HG03571 (cell line): ENCODE measurements around the gene NPAS3.

Experiments used
- ATAC-seq: cut with Tn5 transposase; IDR thresholded peaks from one replicate; pipeline ENCODE4 v1.9.1; 2021; ENCODE audit not compliant: unreplicated experiment

Gene NPAS3

DNA sequence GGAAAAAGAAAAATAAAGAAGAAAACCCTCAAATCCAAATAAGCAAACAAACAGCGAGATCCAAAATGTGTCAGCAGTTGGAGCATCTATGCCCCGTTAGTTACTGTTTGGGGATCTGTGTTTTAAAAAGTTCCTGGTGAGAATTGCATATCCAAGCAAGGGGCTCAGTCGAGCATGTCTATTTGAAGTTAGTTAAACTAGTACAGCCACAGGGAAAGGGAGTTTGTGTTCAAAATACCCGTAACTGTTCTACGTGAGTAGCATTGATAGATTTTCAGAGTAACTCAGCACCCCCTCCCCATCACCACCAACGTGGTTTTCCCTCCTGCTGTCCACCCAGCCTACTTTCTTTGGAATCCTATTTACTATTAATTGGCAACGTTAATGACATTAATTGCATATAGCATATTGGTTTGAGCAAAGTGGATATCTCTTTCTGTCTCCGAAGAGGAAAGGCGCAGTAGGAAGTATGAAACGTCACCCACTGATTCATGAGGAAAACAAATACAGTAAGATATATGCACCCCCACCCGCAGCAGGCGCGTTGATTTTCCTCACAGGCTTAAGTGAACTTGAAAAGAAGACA, 1.5 kb downstream of the NPAS3 start:
- no peak for ATAC-seq

DNA sequence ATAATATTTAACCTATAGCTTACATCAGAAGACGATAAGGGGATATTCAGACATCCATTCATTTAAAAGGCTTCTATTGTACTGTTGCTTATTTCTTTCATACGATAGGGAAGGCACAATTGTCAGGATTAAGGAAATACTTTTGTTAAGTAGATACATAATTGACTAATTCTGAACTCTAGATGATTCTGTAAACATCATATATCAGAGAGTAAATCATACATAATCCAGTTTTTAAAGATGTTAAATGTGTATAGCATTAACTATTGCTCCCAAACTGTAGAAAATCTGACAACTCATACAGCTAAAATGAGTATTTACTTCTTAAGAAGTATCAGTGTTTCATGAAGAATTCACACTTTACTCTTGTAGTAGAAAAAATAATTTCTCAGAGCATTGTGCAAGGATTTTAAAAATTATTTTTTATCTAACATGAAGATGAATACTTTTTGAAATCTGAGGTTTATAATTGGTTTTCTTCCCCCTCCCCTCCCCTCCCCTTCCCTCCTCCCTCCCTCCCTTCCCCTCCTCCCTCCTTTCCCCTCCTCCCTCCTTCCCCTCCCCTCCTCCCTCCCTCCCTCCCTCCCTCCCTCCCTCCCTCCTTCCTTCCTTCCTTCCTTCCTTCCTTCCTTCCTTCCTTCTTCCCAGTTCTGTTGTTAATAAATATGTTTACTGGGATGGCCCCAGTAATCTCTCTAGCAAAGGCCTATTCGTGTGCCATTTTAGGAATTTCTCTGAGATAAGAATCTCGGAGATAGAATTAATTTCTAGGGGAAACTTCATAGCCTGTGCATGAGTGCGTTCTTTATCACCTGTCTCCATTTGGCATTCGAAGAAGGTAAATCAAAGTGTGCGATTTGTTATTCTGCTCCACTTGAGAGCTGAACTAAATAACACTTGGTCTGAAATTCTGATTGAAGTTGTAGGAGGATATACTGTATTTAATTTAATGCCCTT, 2.3 kb downstream of the NPAS3 start:
- no peak for ATAC-seq

- no peak for ATAC-seq
Observed at GRCh38 chr14:32941668-32942065, 3.0 kb downstream of the NPAS3 start.

GRCh38 chr14:32947081-32947480, 8.4 kb downstream of the NPAS3 start:
- no peak for ATAC-seq

DNA sequence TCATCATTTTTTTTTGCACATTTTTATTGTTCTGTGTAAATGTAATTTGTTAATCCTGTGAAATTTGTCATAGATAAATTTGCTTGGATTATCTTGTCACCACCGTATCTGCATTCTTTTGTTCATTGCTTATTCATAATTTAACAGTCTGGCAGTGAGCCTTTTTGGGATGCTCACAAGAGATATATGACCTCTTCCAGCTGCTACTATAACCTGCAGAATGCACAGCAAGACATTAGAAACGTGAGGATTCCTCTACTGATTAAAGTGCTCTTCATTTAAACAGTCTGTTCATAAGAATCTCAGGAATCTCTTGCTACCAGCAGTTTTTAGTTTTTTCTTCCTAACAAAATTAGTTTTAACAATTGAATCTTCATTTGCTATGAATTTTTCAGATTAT, 9.1 kb downstream of the NPAS3 start:
- ATAC-seq = no peak

GRCh38 chr14:32950584-32950983, 11.9 kb downstream of the NPAS3 start:
- no peak for ATAC-seq

DNA sequence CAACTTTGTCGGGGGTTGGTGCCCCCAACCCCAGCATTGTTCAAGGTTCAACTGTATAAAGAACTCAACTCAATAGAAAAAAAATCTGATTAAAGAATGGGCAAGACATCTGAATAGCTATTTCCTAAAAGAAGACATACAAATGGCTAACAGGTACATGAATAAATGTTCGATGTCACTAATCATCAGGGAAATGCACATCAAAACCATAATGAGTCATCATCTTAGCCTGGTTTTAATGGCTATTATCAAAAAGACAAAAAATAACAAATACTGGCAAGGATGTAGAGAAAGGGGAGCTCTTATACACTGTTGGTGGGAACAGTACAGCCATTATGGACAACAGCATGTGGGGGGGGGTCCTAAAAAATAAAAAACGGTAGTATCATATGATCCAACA, 28.7 kb downstream of the NPAS3 start:
- ATAC-seq = no peak

GRCh38 chr14:32968972-32969544, 30.4 kb downstream of the NPAS3 start:
- ATAC-seq = no peak

DNA sequence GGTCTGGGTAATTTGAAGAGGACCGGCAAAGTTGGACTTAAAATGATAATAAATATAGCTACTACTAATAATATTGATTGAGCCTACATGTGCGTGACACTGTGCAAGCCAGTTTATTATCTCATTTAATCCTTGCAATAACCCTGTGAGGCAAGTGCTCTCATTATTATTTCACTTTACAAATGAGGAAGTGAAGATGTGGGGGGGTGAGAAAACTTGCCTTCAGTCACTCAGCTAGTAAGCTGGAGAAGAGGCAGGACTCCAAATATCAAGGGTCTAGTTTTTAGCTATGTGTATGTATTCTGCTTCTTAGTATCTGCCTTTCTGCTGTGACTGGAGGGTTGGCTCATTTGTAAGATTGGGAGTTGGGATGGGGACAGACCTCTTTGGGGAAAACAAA, 39.2 kb downstream of the NPAS3 start:
- ATAC-seq = no peak

DNA sequence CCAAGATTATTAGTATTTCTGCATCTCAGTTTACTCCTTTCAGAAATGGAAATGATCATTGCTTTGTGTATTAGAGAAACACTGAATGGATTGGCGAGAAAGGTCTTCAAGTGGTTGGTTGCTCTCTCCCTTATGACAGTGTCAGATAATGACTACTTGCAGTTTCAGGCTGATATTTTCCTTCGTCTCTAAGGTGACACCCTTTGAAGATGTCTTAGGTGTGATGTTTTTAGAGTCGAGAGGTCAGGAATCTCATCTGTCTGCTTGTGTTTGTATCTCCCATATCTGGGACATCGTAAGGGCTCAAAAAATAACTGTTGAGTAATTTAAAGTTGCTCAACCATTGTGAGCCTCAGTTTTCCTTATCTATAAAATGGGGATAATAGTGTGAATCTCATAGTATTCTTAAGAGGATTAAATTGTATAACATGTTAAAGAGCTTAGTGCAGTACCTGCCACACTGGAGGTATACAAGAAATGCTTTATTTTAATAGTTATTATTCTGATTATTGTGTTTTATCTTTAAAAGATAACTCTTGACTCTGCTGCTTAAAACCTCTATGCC, 40.1 kb downstream of the NPAS3 start:
- no peak for ATAC-seq

GRCh38 chr14:32980178-32980901, 41.7 kb downstream of the NPAS3 start:
- ATAC-seq = no peak

GRCh38 chr14:32980902-32981501, 42.3 kb downstream of the NPAS3 start:
- ATAC-seq = no peak

- ATAC-seq = no peak
Observed at GRCh38 chr14:32984241-32984930, 45.7 kb downstream of the NPAS3 start.

DNA sequence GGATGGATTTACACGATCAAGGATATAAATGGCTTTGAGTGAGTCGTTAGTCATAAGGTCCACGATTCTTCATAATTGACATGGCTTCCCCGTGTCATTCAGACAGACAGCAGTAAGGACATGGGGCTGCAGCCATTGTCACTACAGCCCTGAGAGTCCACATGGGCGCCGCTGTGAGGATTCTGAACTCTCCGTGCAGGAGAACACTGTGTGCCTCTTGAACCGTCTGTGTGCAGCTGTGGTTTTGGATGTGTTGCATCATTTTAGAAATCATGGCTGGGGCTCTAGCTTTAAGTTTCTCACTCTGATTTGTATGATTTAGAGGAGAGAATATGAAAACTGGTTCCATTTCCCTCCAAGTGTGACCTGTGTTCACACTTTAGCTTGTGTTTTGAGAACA, 47.2 kb downstream of the NPAS3 start:
- no peak for ATAC-seq

GRCh38 chr14:32986791-32987540, 48.3 kb downstream of the NPAS3 start:
- no peak for ATAC-seq

GRCh38 chr14:32991691-32992090, 53.0 kb downstream of the NPAS3 start:
- ATAC-seq = no peak

DNA sequence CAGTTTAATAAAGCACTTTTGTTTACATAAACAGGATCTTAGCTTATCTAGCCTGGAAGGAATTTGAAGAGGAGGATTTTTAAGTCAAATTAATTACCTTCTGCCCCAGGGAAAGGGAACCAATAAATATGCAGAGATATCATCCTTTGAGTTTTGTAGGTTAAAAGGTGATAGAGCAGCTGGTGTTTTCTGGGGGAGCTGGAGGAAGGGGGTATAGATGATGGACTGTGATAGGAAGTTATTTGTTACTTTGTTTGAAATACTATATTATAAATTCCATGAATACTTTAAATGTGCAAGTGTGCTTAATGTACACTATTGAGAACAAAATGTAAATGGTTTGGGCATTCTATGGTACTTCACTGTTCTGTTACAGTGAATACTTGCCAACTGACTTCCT, 55.2 kb downstream of the NPAS3 start:
- ATAC-seq = no peak

- no peak for ATAC-seq
Observed at GRCh38 chr14:32996343-32996742, 57.7 kb downstream of the NPAS3 start.

DNA sequence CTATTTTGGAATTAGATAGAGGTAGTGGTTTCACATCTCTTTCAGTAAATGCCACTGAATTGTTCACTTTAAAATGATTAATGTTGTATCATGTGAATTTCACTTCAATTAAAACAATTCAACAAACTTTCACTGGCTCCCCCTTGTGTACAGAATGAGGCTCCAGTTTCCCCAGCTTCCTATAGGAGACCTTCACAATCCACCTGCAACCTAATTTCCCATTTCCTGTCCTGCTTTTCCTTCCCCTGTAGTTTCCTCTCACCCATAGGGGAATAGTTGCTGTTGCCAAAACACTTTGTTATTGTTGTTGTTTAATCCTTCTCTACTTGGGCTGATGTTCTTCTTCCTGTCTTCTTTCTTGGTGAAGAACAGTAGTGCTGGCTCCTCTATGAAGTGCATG, 59.8 kb downstream of the NPAS3 start:
- ATAC-seq = no peak
